GM06990 (cell line): ENCODE results near the gene SYNM.

Source experiments
- DNase-seq: peaks from one replicate; pipeline ENCODE4 v3.0.0-alpha.2; 2011; ENCODE audit not compliant: insufficient read length; ENCODE audit errors: extremely low read depth
- H3K27me3 ChIP-seq: replicated peaks from 2 replicates; pipeline ENCODE4 v1.6.0; 2011; ENCODE audit warnings: low read length; ENCODE audit not compliant: control insufficient read depth, insufficient read depth
- H3K36me3 ChIP-seq: 2 replicates; pipeline ENCODE4 v1.5.1; 2011; ENCODE audit warnings: low read length; ENCODE audit not compliant: control insufficient read depth, insufficient read depth
- H3K4me3 ChIP-seq: replicated peaks from 2 replicates; pipeline ENCODE4 v1.5.1; 2011; ENCODE audit warnings: low read depth, mild to moderate bottlenecking, control low read depth, low read length
- TF ChIP-seq, protein P1 (sequence below): IDR thresholded peaks from 2 replicates; pipeline ENCODE4 v1.5.1; 2011; ENCODE audit warnings: low read length, control low read depth, mild to moderate bottlenecking, inconsistent platforms; ENCODE audit not compliant: insufficient read depth, poor library complexity, severe bottlenecking

SYNM gene

DNA sequence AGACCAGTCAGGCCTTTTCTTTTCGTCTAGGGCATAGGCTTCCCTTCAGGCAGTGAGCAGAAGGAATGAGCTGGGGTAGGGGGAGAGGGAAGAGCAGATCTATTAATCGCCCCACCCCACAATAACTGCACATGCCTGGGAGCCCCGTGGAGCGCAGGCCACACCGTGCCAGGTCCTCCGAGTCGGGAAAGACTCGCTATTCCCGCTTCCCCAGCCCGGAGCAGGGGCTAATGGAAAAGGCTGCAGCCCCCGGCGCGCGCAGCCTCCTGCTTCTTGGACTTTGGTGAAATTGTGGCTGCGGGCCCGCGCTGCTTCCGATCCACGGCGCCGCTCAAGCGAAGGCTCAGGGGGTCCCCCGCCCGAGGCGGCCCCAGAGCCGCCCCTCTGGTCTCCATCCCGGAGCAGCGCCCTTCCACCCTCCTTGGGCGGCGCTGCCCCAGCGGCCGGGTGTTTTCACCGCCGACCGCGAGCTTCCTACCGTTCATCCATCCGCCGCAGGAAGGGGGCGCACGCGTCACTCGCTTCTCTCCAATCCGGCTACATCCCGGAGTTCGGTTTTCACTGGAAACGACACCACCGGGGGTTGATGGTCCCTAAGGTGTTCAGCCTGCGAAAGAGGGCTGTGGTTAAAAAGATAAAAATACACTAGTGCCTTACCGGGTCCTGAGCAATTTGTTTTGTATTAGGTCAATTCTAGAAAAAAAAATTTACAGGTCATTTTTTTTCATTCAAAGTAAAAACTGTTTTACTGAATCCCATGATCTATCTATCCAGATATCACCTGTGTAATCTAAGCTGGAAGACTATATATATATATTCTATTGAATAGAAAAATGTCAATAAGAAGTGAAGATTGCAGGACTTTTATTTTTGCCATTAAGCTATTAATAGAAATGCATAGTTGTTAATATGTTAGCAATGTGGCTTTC, 4.4 kb upstream of the SYNM start:
- peak; percentile 38 for DNase-seq
- TF ChIP-seq, protein P1, sequence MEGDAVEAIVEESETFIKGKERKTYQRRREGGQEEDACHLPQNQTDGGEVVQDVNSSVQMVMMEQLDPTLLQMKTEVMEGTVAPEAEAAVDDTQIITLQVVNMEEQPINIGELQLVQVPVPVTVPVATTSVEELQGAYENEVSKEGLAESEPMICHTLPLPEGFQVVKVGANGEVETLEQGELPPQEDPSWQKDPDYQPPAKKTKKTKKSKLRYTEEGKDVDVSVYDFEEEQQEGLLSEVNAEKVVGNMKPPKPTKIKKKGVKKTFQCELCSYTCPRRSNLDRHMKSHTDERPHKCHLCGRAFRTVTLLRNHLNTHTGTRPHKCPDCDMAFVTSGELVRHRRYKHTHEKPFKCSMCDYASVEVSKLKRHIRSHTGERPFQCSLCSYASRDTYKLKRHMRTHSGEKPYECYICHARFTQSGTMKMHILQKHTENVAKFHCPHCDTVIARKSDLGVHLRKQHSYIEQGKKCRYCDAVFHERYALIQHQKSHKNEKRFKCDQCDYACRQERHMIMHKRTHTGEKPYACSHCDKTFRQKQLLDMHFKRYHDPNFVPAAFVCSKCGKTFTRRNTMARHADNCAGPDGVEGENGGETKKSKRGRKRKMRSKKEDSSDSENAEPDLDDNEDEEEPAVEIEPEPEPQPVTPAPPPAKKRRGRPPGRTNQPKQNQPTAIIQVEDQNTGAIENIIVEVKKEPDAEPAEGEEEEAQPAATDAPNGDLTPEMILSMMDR = peak; percentile 90
- H3K27me3 ChIP-seq = peaks cover 2% of the 10 kb centered on the region; the same call in 1 of the 2 replicates
- H3K36me3 ChIP-seq = no peaks in the 10 kb centered on the region
- peak overlapping the region; percentile 34 for H3K4me3 ChIP-seq

DNA sequence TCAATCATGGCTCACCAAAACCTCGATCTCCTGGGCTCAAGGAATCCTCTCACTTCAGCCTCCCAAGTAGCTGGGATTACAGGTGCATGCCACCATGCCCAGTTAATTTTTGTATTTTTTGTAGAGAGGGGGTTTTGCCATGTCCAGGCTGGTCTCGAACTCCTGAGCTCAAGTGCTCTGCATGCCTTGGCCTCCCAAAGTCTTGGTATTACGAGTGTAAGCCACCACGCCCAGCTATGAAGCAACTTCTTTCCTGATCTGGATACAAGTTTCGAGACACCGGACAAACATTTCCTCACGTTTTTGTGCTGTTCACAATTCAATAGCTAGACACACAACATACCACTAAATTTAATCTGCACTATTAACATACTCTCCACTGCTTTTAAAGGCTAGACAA, 3.4 kb upstream of the SYNM start:
- TF ChIP-seq, protein P1 = no peak
- H3K36me3 ChIP-seq = no peaks in the 10 kb centered on the region
- no peak overlapping the region for H3K4me3 ChIP-seq
- no peak for DNase-seq
- peaks cover 2% of the 10 kb centered on the region; the same call in 1 of the 2 replicates for H3K27me3 ChIP-seq

DNA sequence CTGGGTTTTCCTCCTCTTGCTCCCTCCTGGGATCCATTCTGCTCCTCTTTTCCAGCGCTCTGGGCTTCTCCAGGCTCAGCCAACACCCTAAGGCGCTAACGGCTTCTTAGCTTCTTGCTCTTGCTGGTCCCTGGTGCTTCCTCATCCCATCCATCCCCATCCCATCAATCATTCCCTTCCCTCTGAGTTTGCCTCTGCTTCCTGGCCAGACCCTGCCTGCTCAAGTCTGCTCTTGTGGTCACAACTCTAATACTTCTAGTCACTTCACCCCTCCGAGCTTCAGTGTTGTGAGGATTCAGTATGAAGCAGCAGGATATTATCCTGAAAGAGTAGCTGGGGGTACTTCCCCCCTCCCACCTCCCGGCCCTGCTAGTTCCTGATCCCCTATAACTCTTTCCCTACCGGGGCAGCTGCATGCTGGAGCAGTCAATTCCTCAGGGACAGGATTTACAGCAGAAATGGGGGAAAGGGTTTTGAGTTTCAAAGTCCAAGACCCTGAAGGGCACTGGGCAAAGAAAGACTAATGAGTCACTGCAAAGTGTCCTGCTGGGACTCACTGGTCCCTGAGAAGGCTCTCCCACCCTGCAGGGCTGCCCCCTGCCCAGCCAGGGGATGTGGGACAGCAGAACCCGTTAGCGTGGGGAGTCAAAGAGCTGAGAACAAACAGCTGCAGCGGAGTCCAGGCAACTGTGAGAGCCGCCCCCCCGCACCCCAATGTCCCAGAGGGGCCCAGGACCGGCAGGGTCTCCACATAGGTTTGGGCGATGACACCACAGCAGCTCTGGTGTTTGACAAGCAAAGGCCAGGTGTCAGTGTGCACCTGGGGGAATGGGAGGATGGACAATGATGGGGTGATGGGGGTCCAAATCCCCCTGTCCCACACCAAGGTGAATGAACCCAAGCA, 2.3 kb upstream of the SYNM start:
- no peak for DNase-seq
- Histone ChIP-seq H3K36me3 (no peaks in the 10 kb centered on the region), H3K4me3 (no peak overlapping the region), H3K27me3 (peaks cover 2% of the 10 kb centered on the region; the same call in 1 of the 2 replicates)
- TF ChIP-seq, protein P1 = no peak

DNA sequence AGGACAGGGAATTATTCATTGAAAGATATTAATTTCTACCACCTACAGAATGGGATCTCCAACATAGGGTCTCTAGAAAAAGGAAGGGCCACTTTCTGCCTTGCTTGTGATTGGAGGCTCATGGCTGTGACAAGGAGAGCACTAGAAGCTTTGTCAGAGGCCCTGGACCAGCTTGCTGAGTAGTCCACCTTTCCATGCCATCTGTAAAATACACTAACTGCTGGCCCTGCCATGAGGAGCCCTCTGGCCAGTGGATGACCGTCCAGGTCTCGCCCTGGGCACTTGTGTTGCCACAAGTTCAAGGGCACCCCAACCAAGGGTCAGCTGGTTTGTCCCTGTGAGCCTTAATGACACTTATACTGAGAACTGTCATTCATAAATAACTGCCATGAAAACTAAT, 1.6 kb upstream of the SYNM start:
- peaks cover 2% of the 10 kb centered on the region; the same call in 1 of the 2 replicates for H3K27me3 ChIP-seq
- TF ChIP-seq, protein P1 = no peak
- H3K36me3 ChIP-seq = no peaks in the 10 kb centered on the region
- H3K4me3 ChIP-seq = no peak overlapping the region
- DNase-seq = no peak

DNA sequence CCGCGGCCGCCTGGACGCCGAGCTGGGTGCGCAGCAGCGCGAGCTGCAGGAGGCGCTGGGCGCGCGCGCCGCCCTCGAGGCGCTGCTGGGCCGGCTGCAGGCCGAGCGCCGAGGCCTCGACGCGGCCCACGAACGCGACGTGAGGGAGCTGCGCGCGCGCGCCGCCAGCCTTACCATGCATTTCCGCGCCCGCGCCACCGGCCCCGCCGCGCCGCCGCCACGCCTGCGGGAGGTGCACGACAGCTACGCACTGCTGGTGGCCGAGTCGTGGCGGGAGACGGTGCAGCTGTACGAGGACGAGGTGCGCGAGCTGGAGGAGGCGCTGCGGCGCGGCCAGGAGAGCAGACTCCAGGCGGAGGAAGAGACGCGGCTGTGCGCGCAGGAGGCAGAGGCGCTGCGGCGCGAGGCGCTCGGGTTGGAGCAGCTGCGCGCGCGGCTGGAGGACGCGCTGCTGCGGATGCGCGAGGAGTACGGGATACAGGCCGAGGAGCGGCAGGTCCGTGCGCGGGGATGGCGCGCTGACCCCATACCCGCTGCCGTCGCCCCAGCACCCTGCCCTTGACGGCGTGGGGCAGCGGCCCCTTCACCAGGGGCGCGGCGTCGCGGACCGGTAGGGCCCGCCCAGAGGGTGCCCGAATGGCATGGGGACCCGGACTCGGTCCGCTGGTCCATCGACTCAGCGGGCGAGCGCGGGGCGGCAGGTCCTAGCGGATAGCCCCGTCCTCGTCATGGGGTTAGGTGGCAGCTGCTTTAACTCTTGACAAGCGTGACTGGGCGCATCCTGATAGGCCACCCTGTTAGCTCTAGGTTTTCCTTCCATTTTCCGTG, 848 bp downstream of the SYNM start:
- Histone ChIP-seq H3K4me3 (no peak overlapping the region), H3K27me3 (no peaks in the 10 kb centered on the region; the same call in 1 of the 2 replicates), H3K36me3 (no peaks in the 10 kb centered on the region)
- DNase-seq = peak; percentile 49
- TF ChIP-seq, protein P1 = no peak
